Middle frontal gyrus (tissue), 1 donor: ENCODE data around the gene ABCC5.
"Not testable (repeated sequence)": the region's sequence is repeated elsewhere in the genome, so short reads cannot be mapped to it uniquely, and the experiment has no call there.

Source experiments
- DNase-seq: peaks from one replicate; pipeline ENCODE4 v3.0.0-alpha.2; 2015; ENCODE audit warnings: low spot score; ENCODE audit errors: extremely low spot score

The ABCC5 gene

DNA sequence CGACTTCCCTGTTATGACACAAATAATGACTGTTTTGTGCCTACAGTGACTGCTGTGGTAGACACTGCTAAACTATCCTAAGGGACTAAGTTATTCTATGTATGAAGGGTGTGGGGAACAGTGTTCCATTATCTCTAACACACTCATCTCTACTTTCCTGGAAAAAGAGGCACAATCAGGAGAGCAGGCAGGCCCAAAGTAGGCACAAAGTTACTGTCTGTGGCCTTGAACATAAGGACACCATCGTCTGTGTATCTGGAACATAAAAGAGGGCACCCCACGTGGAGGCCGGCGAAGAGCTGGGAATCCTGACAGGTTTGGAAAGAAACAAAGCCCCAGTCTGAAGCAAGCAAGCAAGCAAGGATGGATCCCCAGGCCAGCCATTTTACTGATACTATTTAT lies 1.5 kb downstream of the ABCC5 start:
- no peak for DNase-seq

DNA sequence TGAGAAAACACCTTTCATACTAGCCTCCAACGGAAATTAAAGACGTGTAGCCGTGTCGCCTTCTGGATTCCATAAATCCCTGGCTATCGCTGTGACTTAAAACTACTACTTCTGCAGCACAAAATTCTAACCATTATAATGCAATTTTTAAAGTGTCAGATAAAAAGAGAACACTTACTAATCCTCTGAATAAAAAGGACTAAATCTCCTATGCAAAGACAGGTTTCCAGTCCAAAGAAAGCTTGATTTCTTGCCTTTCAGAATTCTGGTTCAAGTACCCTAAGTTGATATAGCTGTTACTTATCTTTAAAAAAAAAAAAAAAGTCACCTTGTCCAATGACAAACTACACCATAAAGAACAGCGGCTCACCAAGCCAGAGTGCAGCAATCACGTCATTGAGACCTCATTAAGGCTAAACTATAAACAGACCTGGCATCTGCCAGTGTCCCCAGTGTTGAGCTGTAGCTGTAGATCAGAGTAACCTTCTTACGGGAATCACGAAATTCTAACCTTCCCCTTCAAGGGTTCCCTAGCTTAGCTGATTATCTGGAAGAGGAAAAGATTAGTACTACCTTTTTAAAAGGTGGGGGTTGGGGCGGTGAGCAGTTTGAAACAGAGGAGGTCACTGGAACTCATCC lies 2.2 kb downstream of the ABCC5 start:
- DNase-seq = no peak

DNA sequence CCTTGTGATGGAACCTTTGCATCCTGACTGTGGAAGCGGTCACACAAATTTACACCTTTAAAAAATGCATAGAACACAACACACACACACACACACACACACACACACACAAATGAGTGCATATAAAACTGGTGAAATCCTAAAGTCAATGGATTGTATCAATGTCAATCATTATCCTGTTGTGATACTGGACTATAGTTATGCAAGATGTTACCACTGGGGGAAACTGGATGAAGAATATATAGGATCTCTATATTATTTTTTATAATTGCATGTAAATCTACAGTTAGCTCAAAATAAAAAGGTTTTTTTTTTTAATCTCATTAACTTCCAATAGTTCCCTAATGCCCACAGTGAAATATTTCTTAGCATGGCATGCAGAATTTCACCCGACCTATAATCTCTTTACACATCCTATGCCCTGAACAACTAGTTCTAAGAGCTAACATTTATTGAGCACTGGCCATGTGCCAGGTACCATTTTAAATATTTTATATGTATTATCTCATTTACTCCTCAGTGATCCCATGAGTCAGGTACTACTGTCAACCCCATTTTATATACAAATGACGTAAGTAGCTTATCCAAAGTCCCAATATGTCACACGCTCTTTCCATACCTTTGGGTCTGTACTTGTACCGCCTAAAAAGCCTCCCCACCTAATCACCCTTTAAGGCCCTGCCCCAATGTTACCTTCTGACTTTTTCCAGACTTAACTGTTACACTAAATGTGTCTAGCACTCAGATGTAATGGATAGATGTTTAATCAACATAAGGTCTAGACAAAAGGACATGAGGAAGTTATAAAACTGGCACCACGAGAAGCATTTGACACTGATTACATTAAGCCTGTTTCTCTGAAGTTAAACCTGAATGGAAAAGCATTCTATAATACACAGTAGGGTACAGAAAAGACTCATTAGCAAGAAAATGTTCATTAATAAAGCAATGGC lies 5.5 kb downstream of the ABCC5 start:
- no peak for DNase-seq

DNA sequence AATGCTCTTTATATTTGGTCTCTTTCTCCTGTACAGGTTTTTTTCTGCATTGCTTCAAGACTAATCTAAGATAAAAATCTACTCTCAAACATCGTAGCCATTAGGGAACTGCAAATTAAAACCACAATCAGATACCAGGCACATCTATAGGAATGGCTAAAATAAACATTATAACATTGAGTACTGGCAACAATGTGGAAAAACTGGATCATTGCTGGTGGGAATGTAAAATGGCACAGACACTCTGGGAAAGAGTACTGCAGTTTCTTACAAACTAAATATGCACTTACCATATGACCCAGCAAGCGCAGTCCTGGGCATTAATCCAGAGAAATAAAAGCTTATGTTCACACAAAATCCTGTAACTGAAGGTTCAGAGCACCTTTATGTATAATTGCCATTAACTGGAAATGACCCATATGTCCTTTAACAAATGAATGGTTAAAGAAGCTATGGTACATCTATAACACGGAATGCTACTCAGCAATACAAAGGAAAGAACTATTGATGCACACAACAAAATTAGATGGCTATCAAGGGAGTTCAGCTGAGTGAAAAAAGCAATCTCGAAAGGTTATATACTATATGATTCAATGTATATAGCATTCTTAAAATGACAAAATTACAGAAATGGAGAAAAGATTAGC lies 6.3 kb downstream of the ABCC5 start:
- no peak for DNase-seq

DNA sequence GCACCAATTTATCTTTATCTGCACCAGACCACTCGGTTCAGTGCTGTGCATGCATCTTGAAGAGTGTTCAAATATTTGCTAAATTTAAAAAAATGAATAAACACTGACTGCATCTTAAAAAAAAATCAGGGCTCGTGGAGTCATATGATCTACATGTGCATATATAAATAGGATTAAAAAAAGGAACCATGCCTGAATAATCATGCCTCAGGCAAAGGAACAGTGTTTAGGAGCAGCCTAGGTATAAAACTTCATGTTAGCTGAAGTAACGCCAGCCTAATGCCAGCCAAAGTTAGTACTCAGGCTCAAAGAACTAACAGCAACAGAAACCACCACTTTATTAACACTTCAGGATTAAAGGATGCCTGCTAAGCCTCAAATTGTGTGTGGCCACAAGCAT lies 9.5 kb downstream of the ABCC5 start:
- DNase-seq = no peak

DNA sequence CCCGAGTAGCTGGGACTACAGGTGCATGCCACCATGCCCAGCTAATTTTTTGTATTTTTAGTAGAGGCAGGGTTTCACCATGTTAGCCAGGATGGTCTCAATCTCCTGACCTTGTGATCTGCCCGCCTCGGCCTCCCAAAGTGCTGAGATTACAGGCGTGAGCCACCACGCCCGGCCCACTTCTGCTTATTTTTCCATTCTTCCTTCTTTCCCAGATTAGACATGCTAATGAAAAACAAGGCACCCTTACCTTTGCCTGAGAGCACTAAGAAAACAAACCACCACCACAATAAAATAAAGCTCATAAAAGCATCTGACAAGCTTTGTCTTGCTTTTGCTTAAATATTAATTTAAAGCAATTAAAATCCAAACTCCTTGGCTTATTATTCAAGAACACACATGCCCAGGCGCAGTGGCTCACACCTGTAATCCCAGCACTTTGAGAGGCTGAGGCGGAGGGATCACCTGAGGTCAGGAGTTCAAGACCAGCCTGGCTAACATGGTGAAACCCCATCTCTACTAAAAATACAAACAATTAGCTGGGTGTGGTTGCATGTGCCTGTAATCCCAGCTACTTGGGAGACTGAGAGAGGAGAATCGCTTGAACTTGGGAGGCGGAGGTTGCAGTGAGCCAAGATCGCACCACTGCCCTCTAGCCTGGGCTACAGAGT lies 10.4 kb downstream of the ABCC5 start:
- DNase-seq = not testable (repeated sequence)

DNA sequence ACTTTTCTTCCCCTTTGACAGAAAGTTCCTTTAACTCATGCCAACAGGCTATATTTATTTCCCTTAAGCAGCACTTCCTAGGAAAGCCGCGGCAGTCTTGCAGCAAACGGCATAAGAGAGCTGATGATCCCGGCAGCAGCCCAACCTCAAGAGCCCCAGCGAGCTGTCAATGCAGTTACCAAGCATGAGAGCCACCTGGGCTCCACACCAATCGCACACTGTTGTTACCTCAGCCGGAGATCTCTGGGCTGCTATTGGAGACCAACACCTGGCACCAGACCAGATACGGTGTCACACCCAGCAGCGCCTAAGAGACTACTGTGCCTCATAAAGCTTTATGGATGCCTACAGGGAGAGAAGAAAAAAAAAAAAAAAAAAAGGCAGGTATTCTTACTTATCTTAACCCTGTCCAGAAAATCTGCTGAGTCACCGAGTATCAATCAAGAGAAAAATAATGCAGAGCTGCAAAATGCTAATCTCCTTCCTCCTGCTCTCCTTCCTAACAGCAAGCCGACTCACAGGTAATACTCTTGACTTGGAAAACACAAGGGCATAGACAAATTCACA lies 11.7 kb downstream of the ABCC5 start:
- DNase-seq = no peak

DNA sequence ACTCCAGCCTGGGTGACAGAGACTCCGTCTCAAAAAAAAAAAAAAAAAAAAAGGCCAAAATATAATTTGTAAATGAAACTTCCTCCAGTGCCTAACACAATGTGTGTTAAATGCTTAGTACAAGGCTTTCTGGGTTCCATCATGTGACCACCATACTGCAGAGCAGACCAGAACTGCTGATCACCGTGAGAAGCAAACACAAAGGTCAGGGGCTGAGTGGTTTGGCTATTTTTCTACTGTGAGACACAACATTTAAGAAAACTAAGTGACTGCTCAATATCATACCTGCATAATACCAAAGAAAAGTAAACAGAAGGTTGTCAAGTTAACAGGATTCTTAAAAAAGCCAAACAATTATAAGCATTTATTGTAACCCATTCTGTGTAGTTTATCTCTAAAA lies 13.2 kb downstream of the ABCC5 start:
- DNase-seq = no peak

DNA sequence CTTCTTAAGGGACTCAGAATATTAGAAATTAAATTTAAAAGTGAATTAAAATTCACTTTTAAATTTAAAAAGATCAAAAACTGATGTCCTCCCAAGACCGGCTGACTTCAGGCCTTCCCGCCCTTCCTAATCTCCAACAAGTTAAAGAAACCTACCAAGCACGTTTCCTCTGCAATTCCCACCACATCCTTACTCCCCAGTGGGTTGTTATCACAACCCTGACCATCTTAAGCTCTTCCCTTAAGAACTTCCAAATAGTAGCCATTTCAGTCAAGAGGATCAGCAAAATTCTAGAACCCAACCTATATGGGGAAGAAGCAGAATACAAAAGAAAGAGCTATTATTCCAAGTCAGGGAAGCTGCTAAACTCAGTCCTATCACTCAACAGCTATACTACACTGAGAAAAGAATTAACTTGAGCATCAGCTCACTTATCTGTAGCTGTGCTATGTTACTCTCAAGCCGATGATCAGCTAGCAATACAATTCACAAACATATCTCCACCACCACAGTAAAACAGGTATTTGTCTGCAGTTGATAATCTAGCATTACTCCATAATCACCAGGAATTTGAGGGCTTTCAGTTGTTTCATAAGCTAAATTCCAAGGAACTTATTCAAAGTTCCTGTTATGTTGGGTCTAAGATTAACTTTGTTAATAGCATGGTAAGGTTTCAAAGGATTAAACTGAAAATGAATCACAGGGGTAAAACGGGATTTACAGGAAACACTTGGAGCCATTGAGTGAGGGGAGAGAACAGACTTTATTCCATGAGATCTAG lies 14.3 kb downstream of the ABCC5 start:
- DNase-seq = no peak

DNA sequence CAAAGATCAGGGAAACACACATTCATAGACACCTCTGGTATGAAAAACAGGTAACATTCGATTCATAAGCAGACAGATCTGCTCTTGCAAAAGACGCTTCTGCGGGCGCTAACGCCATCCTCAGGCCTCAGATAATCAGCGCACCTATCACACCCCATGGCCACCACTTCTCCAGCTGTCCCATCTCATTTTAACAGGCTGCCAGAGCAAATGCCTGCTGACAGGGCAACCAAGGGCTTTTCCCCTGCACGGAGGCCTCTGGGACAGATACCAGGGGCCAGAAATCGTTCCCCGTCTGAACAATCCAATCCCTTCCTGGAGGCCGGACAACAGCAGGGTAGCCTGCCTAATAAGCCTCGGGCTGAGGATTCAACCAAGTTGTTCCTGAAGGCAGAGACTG lies 15.2 kb downstream of the ABCC5 start:
- no peak for DNase-seq

DNA sequence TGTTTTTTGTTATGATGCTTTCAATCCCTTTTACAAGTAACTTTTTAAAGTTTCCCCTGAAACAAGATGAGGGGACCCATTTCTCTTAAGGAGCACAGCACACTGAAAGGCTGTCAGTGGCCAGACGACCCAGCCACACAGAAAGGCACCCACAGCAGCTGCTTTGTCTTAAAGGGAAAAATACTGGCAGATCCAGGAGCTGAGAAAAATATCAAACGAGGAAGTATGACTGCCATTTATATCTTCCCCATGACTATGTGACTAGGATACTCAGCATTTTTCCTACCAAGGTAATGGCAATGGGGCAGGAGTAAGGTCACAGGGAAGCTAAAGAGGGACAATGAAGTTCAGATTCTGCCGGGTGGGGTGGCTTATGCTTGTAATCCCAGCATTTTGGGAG lies 15.9 kb downstream of the ABCC5 start:
- DNase-seq = no peak

DNA sequence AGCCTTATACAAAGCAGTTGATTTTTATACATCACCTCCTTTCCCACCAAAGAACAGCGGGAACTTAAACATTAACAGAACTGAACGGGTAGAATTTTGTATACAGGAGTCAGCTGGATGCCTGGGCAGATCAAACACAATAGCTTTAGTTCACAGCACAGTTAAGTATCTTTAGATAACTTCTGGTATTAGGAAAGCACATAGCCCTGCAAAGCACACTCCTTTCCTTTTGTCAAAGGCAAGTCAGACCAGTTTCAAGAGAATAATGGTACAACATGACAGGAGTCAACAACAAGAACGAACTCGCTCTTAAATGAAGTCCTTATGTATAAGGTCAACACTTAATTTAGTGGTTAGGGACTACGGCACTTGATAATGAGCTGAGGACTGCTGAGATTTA lies 26.3 kb downstream of the ABCC5 start:
- no peak for DNase-seq

DNA sequence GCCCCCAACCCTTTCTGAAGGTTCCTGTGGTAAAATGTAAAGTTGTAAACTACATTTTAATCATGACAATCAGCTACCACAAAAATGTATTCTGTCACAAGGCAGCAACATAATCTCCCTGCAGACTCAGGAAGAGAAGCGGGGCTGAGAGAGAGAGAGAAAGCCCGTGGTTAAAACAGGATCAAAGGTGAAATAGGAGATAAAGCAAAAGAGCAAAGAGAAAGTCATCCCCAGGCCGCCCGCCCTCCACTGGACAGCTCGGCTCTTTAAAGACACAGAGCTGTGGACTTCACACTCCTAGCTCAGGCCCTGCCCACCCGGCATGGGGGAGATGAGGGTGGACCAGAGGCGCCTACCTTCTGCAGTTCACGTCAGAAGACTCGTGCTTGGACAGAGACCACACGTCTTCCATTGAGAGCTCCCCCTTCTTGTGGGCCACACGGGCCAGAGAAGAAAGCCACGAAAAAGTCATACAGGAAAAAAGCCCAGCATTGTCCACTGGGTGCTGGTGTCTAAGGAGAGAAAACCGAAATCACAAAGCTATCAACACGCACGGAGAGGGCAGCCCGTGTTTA lies 29.4 kb downstream of the ABCC5 start:
- DNase-seq = no peak

DNA sequence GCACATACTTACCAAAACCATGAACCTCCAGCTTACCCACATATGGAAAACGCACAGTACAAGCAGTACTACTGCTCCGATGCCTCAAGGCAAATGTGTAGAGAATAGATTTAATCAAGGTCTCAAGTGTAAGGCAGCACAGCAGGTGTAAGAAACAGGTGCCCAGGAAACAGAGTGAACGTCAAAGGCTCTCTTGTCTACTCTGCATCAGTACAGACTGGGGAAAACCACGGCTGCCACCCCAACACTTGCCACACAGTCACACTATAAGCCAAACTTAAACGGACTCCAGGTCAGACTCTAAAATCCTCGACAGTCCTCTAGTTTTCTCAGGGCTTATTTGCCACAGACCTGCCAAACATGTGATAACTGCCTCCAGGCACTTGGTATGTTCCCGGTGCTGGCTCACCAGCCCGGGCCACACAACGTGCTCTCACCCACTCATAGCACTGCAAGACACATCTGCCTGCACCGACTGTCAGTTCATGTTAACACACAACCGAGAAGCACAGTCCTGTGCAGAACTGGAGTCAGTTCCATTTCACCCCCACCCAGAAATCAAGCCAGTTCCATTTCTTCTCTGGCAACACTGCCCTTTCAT lies 30.6 kb downstream of the ABCC5 start:
- DNase-seq = no peak

DNA sequence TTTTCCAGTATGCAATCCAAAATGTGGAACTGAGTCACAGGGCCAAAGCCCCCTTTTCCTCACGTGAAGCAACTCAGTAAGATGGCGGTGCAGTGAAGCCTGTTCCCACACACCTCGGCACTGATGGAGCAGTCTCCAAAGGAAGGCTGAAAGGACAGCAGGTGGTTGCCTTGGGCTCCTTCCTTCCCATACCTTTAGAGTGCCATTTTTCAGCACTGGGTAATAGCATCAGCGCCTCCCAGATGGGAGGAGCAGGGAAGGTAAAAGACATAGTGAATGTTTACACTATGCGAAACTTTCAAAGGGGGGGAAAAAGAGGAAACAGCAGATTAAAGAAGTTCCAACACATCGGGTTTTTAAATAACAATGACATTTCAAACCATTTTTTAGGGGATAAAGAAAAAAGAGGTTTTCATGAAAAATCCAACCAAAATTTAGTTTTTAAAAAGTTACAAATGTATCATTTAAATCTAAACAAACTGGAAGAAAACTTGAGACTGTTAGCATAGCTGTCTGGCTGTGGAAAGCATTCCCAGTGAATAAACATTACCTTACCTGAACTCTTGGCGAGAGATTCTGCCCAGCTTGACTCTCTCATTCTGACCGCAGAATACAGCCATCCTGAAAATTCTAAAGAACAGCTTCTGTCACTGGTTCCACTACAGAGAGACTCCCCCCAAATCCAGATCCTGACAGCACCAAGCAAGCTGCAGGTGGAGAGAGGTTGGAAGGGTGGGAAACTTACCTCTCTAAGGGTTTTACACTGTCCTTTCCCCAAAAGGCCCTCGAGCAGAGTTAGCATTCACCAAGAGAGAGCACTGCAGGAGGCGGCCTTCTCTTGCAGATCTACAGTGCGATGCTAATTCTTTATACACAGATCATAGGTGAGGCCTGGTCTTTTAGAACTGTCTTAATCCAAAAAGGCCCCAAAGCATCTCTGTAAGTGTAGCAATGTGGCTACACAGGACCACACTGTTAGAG lies 32.6 kb downstream of the ABCC5 start:
- no peak for DNase-seq

DNA sequence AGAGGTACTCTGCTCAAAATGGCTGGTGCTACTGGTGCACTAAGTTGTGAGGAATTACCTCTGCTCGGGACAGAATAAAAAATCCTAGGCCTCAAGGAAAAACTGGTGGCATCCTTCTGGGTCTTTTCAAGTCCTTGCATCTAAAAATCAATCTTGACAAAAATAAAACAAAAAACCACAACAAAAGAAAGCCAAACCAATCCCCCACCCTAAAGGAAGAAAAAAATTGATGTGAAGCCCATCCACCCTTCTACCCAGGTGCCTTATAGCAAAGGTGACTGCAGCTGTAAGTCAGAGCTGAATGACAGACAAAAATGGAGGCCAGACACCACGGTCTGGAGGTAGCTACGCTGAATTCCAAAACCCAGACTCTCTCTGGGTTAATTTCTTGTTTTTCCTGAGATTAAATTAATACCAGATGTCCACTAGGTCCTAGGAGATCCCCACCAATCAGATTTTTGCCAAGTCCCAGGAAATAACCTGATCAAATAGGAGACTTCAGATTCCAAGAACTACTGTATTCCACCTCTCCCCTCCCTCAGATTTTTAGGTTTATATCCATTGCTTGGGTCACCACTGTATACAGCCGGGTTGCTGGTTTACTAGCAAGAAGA lies 33.5 kb downstream of the ABCC5 start:
- DNase-seq = no peak

DNA sequence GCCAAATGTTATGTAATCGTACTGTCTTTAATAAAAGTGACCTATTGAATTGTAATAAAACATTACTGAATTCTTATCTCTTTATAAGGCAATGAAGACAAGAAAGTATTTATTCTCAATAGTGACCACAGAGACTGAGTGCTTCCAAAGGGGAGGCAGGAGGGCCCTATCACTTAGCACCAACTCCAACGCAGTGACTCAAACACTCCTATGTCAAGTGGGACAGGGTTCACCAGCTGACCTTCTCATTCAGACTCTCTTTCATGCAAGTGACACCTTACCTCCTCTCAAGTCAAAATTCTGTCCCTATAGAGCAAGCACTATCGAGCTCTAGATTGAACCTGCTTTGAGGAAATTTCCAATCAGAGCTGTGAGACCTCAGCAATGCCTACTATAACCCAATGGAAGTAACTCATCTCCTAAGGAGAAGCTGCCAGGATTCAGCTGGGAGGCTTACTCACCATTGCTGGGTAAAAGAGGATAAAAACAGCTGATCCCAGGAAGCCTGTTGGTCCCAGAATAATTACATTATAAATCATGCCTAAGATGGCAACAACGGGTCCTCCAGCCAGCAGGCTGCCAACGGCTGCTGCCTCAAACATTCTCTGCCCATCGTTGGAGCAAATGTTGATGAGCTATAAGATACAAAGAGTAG lies 35.6 kb downstream of the ABCC5 start:
- no peak for DNase-seq

DNA sequence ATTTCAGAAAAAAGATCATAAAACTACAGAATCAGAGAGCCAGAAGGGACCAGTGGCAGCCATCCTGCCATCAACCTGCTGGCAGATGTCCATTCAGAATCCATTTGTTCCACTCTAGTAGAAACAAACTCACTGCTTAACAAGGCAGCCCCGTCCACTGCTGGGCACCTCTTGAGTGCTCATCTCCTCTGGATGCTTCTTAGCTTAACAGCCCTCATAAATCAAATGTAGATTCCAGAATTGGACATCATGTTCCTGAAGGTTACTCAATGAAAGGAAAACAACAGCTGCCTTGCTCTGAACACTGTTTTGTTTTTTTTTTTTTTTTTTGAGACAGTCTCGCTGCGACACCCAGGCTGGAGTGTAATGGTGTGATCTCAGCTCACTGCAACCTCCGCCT lies 37.3 kb downstream of the ABCC5 start:
- DNase-seq = no peak
